ENCODE results near the gene UBE2F.

DNA sequence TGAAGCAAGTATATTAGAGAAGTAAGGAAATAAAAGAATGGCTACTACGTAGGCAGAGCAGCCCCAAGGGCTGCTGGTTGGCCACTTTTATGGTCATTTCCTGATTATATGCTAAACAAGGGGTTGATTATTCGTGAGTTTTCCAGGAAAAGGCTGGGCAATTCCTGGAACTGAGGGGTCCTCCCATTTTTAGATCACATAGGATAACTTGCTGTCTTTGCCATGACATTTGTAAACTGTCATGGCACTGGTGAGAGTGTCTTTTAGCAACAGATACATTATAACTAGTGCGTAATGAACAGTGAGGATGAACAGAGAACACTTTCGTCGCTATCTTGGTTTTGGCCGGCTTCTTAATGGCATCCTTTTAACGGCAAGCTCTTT lies 2.6 kb upstream of the UBE2F start:
- no peak for TF ChIP-seq POLR2AphosphoS5 (IDR thresholded peaks at IDR 0.05; ENCODE audit: low read depth, low read length)
- TF ChIP-seq POLR2A (IDR thresholded peaks at IDR 0.05; ENCODE audit: low read depth, low read length): no peak
- TF ChIP-seq TAF1 (IDR thresholded peaks at IDR 0.05; ENCODE audit: low read depth, low read length): no peak
- no peak for TF ChIP-seq POU2F2 (IDR thresholded peaks at IDR 0.05; ENCODE audit: low read depth, low read length)
- no peak for TF ChIP-seq SPI1 (IDR thresholded peaks at IDR 0.05; ENCODE audit: low read depth, low read length)
